Colon (tissue), 2 donors: Measurements from ENCODE around the gene NASP.

Experiments
- FAIRE-seq: peaks from 2 replicates; lab custom pipeline; 2012; peaks lifted over from hg19 to GRCh38; lab: Jason Lieb, UNC
- donor health status: control.
- donor health status: control.

Gene NASP, protein sequence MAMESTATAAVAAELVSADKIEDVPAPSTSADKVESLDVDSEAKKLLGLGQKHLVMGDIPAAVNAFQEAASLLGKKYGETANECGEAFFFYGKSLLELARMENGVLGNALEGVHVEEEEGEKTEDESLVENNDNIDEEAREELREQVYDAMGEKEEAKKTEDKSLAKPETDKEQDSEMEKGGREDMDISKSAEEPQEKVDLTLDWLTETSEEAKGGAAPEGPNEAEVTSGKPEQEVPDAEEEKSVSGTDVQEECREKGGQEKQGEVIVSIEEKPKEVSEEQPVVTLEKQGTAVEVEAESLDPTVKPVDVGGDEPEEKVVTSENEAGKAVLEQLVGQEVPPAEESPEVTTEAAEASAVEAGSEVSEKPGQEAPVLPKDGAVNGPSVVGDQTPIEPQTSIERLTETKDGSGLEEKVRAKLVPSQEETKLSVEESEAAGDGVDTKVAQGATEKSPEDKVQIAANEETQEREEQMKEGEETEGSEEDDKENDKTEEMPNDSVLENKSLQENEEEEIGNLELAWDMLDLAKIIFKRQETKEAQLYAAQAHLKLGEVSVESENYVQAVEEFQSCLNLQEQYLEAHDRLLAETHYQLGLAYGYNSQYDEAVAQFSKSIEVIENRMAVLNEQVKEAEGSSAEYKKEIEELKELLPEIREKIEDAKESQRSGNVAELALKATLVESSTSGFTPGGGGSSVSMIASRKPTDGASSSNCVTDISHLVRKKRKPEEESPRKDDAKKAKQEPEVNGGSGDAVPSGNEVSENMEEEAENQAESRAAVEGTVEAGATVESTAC

DNA sequence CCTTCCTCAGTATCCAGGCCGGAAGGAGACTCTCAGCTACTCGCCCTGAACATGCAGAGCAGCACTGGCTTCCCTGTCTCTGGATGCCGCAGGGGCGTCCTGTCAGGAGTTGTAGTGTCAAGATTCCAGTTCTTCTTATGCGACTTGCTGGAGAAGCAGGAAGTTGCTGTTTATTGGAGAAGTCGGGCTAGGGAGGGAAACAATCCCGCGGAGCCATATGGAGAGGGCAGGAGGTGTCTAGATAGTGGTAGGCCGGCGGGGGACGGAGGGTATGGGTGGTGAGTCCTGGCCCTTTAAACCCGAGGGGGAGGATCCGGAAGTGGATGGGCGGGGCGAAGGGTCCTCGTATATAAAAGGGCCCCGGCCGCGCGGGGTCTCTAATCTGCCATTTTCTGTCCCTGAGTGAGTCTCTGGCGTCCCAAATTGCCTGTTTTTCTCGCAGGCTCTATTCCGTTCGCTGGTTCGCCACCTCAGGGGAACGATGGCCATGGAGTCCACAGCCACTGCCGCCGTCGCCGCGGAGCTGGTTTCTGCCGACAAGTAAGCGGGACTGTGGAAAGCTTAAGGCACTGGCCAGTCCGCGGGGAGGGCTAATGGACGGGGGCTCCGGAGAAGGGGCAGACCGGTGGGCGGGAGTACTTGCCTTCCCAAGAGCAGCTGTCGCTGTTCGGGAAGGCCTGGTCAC lies at the start of gene NASP:
Gene NASP, plus strand, starts transcription at position 376 of the 685 bp plus-strand sequence. Its CDS starts 106 bp downstream, at position 482.
- no peak for FAIRE-seq

DNA sequence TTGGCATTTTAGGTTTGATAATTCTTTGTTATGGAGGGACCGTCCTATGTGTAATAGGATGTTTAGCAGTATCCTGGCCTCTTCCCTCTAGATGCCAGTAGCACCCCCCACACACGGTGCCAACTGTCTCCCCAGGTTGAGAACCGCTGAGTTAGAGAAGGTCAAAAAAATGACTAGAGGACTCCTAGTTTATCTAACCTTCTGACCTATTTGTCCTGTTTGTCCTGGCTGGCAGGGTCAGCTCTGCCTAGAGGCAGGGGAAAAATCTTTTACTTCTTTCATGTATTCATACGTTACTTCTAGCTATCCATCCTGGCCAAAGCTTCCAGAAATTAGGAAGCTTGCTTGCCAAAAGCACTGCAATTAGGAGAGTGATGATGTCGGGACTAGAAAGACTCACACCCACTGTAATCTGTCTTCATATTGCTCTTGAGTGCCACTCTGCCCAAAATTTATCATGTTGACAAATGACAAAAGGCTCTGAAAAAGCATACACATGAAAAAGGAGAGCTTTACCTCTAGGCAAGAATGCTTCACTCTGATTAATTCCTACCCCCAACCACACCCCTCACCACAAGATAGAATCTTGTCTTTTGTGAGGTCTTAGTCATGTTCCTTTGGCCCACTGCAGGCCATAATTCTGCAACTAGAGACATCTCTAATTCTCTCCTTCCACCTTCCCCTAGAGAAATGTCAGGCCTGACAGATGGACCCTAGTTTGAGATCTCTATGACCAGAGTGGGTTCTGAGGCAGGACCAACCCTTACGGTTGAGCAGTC lies 47.7 kb upstream of the NASP start:
- FAIRE-seq: no peak

DNA sequence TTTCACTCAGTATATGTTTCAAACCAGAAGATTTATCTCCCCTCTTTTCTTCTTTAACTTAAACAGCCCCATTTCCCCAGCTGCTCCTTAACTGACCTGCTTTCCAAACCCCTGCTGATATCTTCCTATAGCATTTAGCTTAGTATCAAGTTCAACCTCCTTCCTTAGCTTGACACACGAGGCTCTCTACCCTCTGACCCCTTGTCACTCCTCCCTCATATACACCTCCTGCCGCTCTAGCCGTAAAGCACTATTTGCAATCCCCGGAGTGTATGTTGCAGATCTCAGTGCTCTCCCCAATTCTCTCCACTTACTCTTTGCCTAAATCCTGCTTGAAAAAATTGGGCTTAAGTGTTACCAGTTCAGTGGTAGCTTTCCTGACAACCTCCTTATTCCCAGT lies 47.0 kb upstream of the NASP start:
- FAIRE-seq: no peak

DNA sequence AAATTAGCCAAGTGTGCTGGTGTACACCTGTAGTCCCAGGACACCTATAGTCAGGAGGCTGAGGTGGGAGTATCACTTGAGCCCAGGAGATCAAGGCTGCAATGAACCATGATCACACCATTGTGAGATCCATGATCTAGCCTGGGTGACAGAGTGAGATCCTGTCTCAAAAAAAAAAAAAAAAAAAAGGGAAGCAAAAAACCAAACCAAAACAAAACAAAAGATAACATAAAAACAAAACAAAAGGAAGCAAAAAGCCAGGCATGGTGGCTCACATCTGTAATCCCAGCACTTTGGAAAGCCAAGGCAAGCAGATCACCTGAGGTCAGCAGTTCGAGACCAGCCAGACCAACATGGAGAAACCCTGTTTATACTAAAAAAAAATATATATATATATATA lies 42.6 kb upstream of the NASP start:
- FAIRE-seq: no peak

DNA sequence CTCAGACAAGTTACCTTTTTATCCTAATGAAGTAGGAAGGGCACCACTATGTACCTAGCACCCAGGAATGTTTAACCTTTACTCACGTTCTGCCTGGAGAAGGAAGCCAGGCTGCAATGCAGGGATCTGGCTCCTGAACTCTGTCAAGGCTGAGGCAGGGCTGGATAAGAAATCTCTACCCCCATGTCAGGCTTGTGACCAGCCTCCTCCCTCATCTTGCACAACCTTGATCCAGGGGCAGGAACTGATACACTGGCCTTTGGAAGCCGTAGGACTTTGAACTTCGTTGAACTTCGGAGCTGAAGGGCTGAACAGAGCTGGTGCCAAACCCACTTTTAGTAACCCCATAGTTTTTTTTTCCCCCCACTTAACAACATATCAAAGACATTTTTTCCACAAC lies 41.2 kb upstream of the NASP start:
- no peak for FAIRE-seq

DNA sequence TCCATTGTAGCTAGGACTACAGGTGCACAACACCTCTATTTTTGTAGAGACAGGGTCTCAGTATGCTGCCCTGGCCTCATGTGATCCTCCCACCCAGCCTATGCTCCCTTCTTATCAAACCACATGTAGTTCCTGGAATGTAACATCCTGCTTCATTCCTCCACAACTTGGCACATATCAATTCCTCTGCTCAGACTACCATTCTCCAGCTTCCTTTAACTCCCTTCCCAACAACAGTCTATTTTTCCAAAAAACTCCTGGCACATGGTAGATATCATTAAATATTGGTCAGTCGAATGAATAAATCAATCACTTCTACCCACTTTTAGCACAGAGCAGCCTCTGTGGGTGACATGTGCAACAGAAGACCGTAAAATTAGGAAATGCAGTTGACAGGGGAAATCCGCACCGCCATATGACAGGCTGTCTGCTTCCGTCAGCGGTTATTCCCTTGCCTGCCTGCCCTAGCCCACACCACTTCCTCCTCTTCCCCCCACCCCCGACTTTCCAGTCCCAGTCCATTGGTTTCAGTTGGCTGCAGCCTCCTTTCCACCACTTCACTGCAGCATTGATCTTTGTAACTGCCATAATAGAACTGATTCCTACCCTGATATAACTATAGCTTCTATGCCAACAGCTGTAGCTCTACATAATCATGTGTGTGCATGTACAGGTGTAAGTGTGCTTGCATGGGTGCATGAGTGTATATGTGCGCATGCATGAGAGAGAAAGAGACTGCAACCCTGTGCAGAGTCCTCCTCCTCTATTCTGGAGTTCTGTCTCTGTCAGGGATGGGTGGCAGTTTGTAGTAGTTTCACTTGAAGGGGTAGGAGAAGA lies 40.0 kb upstream of the NASP start:
- no peak for FAIRE-seq

DNA sequence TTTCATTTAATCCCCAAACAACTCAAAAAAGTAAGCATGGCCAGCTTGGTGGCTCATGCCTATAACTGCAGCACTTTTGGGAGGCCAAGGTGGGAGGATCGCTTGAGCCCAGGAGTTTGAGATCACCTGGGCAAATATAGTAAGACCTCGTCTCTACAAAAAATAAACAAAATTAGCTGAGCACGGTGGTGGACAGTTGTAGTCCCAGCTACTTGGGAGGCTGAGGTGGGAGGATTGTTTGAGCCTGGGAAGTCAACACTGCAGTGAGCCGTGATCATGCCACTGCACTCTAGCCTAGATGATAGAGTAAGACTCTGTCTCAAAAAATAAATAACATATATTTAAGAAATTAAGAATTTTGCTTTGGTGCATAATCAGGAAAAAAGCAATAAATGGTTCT lies 39.3 kb upstream of the NASP start:
- no peak for FAIRE-seq

DNA sequence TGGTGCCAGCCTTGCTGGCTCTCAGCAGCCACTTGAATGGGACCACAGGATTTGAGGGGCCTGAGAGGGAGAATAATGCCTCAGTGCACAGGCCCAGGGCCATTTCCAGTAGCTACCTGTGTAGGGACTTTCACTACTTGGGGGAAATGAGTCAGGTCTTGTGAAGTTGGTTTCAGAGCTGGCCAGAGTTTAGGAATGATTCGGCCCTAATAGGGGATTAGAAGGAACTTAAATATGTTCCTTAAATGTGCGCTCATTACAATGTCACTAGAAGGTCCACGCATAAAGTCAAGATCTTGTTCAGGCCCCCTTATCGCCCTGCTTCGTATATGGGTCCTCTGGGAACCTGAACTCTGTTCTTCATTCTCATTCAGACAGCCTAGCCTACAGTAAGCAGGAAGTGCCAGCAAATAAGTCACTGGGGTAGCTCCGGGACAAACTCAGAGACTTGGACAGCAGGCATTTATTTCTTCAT lies 38.8 kb upstream of the NASP start:
- FAIRE-seq: no peak

DNA sequence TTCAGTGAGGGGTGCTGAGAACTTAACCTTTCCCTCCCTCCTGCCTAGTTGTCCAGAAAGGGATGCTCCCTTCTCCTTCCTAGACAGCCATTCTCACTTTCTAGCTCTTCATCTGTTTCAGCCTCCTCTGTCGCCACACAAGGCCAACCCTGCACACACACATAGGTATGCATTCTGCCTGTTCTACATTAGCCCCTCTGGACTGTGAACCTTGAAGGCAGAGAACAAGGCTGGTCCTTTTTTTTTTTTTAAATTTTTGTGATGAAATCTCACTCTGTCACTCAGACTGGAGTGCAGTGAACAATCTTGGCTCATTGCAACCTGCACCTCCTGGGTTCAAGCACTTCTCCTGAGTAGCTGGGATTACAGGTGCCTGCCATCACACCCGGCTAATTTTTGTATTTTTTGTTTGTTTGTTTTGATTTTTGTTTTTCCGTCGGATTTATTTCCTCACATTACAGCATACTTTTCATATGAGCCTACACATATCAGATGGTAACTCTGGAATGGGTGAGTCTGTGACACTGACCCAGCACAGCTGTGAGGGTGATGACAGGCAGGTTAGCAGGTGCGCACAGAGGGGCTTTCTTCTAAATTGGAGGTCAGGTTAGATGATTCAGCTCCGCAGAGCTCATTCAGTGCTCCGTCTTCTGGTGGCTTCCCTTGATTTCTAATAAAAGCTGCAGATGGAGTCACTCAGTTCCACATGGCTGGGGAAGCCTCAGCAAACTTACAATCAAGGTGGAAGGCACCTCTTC lies 38.1 kb upstream of the NASP start:
- FAIRE-seq: no peak

DNA sequence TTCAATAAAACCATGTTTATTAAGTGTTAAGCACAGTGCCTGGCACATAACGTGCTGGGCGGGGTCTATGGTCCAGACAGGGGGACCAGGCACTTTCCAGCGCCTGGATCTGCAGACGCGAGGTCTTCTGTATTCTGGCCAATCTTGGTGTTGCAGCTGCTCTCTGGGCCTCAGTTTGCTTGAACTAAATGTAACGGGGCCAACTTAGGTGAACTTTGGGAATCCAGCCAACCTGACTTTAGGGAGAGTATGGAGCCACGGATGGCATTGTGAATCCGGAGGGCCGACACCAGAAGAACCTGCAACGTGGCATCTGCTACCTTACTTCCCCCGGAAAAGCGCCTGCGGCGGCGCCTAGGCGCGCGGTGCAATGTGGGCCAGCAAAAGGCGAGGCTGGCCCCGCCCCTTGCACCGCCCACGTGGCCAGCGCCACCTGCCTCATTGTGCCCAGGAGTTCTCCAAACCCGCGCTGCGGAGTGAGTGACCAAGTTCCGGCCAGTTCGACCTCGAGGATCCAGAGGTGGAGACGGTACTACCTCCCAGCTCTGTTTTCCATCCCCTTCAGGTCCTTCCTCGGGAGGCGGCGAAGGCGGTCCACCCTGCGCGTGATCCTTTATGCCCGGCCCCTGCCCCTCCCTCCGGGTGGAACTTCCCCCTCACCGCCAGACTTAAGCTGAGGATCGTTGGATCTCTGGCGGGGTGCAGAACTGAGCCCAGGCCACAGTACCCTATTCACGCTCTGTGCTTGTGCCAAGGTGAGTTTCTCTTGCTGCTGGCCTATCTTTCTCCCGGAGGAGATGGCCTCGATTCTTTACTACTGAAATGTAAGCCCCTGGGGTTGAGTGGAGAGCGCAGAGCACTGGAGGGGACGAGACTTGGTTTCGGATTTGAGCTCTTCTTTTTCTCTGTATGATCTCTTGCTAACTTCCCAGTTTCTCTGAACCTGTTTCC lies 33.2 kb upstream of the NASP start, which contains the start of gene AKR1A1:
Gene AKR1A1, plus strand, starts transcription at position 426 of the 951 bp plus-strand sequence. CDS start 10,969 bp downstream, outside the sequence.
- FAIRE-seq: no peak

DNA sequence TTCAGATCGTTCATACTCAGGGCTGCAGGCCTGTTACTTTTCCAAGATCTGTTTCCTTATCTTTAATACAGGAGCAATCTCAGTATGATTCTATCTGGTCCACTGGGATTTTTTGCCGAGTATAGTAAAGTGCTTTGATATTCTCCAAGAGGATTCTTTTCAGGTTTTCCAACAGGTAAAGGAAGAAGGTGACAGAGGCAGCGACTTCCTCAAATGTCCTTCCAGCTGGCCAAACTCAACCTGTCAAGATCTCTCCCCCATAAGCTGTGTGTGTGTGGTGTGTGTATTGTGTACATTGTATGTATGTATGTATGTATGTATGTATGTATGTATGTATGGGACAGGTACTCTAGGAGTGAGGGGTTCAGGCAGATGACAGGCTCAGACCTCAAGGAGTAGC lies 32.2 kb upstream of the NASP start:
- no peak for FAIRE-seq

DNA sequence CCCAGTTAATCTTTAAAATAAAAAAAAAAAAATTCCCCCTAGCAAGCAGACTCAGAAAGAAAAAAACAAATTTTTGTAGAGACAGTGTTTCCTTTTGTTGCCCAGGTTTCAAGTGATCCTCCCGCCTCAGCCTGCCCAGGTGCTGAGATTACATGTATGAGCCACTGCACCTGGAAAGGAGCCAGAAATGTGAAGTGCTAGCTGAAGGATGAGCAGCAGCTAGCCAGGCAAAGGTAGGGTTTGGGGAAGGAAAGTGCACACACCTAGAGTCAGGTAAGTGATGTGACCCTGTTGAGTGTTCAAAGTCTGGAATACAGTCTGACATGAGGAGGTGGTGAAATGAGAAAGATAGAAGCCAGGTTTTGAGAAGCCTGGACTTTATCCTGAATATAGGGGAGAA lies 31.5 kb upstream of the NASP start:
- FAIRE-seq: no peak

DNA sequence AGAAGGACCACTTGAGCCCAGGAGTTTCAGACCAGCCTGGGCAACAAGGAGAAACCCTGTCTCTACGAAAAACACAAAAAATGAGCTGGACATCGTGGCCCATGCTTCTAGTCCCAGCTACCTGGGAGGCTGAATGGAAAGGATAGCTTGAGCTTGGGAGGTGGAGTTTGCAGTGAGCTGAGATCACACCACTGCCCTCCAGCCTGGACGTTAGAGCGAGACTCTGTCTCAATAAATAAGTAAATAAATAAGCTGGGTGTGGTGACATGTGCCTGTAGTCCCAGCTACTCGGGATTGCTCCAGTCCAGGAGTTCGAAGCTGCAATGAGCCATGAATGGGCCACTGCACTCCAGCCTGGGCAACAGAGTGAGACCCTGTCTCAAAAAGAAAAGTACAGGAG lies 29.6 kb upstream of the NASP start:
- FAIRE-seq: no peak

DNA sequence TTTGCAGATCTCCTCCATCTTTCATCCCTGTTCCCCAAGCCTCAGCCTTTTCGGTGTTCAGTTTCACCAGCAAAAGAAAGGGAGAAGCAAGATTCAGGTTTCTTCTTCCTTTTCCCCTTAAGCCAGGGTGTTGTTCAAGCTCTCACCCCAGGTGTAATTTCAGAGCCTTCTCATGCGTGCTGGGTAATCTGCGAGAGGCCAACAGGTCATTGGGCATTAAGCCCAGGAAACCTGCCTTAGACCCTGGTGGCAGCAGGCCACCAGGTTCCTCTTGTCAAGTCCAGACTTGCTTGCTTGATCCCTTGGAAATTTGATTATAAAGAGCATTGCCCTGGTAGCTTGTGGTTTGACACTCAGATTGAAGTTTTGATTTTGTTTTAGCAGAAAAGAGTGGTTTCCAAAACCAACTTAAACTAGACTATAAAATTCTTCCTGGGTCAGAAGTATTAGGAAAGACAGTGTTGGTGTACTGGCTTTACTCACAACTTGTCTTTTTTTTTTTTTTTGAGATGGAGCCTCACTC lies 26.4 kb upstream of the NASP start:
- no peak for FAIRE-seq

DNA sequence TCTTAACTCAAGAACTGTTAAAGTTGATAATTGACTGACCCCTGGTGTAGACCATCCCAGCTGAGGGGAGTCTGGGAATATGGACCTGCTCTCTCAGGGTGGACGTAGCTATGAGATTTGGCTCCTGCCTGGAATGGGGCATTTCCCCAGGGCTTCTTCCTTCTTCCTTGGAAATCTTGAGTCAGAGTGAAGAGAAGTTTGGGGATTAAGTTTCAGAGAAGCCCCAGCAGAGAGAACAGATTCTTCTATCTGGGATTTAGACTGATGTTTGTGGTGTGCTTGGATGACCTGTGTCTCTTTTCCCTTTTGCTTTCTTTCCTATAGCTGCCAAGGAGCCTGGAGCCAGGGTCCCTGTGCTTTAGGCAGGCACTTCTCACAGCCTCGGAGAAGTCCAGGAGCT lies 20.0 kb upstream of the NASP start:
- FAIRE-seq: no peak

DNA sequence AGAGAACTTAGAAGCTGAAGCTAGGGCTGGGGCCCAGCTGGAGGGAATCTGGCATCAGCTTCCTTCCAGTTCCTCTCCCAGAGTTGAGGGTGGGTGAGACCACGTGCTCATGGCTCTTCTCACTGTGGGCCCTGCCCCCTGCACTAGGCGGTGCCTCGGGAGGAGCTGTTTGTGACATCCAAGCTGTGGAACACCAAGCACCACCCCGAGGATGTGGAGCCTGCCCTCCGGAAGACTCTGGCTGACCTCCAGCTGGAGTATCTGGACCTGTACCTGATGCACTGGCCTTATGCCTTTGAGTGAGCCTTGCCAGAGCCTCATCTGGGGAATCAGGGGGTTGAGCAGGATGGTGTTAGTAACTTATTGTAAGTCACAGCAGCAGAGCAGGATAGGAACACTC lies 17.1 kb upstream of the NASP start:
- FAIRE-seq: no peak

DNA sequence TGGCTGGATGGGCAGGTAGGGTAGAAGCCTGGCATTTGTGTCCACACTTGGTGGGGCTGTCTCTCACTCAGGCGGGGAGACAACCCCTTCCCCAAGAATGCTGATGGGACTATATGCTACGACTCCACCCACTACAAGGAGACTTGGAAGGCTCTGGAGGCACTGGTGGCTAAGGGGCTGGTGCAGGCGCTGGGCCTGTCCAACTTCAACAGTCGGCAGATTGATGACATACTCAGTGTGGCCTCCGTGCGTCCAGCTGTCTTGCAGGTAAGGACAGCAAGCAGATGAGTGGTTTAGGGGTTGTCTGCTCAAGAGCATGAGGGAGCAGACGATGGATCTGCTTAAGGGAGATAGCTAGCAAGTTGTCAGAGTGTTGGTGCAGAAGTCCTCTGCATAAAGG lies 15.9 kb upstream of the NASP start:
- FAIRE-seq: no peak

DNA sequence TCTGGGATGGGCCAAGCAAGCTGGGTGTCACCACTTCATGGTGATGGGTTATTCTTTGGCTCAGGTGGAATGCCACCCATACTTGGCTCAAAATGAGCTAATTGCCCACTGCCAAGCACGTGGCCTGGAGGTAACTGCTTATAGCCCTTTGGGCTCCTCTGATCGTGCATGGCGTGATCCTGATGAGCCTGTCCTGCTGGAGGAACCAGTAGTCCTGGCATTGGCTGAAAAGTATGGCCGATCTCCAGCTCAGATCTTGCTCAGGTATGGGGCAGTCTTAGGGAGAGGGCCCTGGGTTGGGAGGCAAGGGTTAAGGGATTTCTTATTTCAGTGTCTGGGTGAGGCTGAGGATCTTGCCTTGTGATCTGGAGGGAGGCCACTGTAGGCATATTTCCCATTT lies 15.4 kb upstream of the NASP start:
- no peak for FAIRE-seq

DNA sequence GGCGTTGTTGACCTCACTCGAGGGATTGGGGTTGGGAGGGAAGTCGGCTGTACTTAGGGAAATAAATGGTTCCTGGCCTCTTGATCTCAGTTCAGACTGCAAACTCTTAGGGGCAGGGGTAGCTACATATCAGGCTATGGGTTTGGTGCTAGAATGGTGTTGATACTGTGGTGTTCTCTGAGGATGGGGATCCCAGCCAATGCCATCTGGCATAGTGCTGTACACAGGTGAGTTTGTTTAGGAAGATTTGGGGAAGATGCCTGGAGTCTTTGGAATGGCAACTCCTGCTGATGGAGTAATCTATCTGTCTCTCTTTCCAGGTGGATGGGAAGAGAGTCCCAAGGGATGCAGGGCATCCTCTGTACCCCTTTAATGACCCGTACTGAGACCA lies 14.3 kb upstream of the NASP start:
- no peak for FAIRE-seq
